Right forelimb (tissue), 1 donor: ENCODE data around the gene ME3.

Experiments
- DNase-seq: peaks from one replicate; pipeline ENCODE4 v3.0.0-alpha.2; 2018

ME3 gene

DNA sequence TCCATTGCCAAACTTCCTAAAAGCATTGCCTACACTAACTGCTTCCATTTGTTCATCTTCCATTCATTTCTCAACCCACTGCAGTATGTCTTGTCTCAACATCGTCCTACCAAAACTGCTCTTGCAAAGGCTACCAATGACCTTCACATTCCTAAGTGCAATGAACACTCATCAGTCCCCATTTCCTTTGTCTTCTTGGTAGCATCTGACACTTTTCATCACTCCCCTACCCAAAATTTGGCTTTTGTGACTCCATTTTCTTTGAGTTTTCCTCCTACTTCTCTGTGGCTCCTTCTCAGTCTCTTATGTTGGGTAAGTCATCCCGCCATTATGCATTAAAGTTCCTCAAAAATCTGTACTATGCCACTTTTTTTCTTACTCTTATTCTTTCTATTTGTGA lies 162.3 kb downstream of the ME3 start:
- DNase-seq: no peak

GRCh38 chr11:86509588-86509974 lies 162.8 kb downstream of the ME3 start:
- no peak for DNase-seq

GRCh38 chr11:86508604-86509587 lies 163.5 kb downstream of the ME3 start:
- peak; percentile 65 for DNase-seq

- no peak for DNase-seq
Measured at GRCh38 chr11:86507249-86507845, 165.1 kb downstream of the ME3 start.

DNA sequence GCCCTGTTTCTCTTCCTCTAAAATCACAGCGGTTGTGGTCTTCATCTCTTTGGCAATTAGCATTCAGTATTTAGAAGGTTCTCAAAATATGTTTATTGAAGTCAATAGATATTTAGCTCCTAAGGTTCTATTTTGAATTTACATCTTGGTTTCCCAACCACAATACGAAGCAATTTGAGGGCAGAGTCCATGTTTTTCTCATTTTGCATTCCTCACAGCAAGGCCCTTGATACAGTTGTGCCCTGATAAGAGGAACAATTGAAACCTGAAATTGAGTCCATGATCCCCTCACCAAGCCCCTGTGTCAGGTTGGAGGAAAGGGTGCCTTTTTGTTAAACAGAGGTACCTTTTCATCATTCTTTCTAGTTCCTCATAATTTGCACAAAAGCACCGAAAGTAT lies 166.2 kb downstream of the ME3 start:
- DNase-seq: no peak

DNA sequence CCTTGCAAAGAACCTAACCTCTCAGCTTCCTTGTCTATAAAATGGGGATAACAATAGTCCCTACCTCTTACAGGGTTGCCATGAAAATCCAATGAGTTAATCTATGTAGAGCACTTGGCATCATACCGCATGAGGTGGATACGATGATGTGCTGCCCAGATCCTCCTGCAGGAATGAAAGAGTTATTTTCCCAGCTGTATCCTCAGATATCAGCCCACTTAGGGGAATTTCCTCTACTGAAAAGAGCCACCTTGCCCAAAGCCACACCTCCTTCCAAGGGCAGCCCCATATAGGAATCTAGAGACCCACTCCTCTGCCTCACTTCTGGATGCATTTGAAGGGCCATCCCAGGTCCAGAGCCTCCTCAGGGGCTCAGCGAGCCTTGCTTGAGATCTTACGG lies 169.3 kb downstream of the ME3 start:
- no peak for DNase-seq

DNA sequence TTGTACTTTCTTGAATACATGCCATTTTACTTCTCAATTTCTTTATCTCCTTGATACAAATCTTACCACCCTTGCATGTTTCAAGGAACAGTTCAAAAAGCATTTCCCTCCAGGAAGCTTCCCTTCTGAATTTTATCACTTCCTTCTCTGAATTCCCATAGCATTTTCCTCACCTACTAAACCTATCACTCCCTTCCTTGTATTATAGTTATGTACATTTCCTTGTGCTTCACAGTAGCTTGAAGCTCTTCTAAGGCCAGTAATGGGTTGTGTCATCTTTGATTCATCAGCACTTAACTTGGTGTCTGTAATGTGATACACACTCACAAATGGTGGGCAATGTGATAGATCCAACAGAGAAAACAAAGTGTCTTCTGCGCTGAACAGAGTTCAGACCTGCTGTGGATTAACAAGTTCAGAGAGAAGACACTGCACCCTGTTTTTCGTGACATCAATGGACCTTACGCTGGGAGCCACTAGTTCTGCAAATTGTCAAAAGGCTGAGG lies 170.2 kb downstream of the ME3 start:
- DNase-seq: no peak

- no peak for DNase-seq
Measured at GRCh38 chr11:86500500-86501140, 171.8 kb downstream of the ME3 start.

DNA sequence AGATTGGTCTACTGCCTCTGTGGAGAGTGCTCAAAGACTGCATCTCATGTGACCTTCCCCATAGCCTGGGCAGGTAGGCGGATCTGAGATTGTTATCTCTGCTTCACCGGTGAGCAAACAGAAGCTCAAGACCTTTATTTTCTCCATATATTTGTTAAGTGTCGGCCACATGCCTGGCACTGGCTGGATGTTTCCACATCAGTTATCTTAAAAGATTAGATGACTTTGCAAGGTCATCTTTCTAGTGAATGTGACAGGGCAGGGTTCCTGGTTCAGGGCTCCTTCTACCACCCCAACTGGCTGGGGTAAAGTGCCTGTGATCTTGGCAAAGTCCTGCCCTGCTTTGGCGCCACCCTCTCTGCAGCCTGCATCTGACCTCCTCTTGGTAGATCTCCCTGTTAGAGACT lies 172.7 kb downstream of the ME3 start:
- DNase-seq: no peak

GRCh38 chr11:86497836-86498235 lies 174.6 kb downstream of the ME3 start:
- no peak for DNase-seq

DNA sequence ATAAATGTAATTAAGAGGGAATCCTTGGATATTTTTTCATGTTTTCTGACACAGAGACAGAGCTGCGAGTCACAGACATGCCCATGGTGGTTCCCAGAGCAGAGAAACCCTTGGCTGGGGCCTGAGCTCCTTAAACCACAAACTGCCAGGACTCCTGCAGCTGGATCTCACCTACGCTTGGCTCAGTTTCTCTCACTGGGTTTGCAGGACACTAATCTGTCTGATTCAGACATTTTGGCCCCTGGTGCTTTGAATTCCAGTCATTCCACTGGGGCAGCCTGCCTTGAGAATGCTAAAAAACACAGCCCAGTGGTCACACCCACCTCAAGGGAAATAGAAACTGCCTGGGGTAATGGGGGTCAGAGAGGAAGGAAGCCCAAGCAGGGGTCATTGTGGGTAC lies 175.1 kb downstream of the ME3 start:
- DNase-seq: no peak

DNA sequence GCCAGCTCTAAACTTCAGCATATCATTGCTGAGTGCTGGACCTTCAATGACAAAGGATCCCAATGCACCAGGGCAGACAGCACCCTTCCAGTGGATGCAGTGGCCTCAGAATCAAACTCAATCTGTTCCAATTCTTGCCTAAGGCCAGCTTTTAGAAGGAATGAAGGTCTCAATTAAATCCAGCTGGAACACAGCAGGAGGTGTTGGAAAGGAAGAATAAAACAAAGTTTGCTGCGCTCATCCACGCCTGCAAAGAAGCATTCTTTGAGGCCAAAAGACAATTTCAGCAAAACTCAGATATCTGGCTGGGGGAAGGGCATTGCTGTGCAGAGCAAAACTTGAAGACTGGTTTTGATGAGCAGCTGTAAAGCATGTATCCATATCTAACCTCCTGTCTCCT lies 177.1 kb downstream of the ME3 start:
- DNase-seq: no peak

GRCh38 chr11:86492370-86493010 lies 179.9 kb downstream of the ME3 start:
- DNase-seq: no peak

- DNase-seq: no peak
Measured at GRCh38 chr11:86491027-86491426, 181.4 kb downstream of the ME3 start.

- DNase-seq: no peak
Measured at GRCh38 chr11:86490582-86490981, 181.8 kb downstream of the ME3 start.

GRCh38 chr11:86489442-86489841 lies 183.0 kb downstream of the ME3 start:
- DNase-seq: no peak

GRCh38 chr11:86488553-86488952 lies 183.9 kb downstream of the ME3 start:
- no peak for DNase-seq

DNA sequence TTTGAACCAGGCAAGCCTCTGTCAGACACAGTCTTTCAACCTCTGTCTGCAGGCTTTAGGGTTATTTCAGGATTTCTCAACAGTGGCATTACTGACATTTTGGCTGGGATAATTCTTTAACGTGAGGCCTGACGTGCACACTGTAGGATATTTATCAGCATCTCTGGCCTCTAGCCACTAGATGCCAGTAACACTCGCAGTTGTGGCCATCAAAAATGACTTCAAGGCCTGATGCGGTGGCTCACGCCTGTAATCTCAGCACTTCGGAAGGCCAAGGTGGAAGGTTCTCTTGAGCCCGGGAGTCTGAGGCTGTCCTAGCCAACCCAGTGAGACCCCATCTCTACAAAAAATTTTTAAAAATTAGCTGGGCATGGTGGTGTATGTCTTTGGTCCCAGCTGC lies 184.7 kb downstream of the ME3 start:
- no peak for DNase-seq

DNA sequence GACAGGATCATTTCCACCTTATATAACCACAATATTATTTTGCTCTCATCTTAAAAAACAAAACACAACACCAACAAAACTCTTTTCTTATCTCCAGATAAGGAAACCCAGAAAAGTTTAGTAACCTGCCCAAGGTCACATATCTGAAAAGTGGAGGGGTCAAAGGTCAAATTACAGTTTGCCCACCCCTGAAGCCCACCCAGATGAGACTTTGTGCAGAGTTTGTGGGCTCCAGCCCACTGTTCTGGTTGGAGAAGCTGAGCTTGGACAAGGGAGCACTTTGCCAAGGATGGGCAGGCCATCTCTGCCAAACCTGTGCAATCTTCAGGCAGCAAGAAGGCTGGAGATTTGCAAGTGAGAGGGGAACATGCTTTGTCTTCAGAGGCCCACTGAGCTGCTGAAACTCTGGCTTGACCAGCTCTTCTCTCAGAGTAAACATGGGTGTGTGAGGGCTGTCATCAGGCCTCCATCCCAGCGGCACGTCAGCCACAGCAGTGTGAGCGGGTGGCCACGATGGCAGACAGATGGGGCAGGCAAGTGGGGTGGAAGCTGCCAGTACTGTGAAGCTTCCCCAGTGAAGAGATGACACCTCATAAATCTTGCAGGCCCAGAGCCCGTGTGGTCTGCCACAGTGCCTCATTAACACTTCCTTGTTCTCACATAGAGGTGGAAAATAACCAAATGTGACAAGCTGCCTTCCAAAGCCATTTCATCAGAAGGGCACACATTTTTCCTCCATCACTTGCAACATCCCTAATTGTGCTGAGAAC lies 186.0 kb downstream of the ME3 start:
- DNase-seq: no peak

GRCh38 chr11:86484795-86485166 lies 187.6 kb downstream of the ME3 start:
- no peak for DNase-seq

GRCh38 chr11:86483940-86484794 lies 188.2 kb downstream of the ME3 start:
- peak; percentile 68 for DNase-seq

DNA sequence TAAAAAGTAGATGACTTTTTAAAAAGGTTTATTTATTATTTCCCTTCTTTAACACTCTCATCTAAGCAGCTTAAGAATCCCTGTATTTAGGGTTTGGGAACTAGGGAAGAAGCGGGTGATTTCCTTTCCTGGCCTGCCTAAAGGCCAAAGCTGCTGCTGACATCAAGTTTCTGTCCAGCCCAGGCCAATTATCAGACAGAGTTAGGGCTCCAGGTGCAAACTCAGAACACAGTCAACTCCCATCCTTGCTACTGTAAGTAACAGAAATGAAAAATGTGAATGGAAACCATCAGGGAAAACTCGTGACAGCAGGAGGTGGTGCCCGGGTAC lies 188.8 kb downstream of the ME3 start:
- DNase-seq: no peak
